Activated B cell treated with CpG ODN at 0.5 μM for 24 hours (primary cell): ENCODE results near the gene TMEM212. TPM values are rescaled to one million over a fixed set of nuclear protein-coding genes. Genes with fewer than 3 reads are reported as not detected.

Source experiments
- ATAC-seq: fragments of 200-7000 bp; cut with Tn5 transposase; one replicate; pipeline ENCODE4 v1.10.0; 2021; ENCODE audit warnings: low read depth, mild to moderate bottlenecking, moderate library complexity
- CTCF ChIA-PET: fragments of 350-600 bp; sonication (Branson Sonifier 250); formaldehyde crosslinking; loops from one replicate; lab custom pipeline; 2021; ENCODE audit warnings: antibody characterized with exemption; lab: Charles Lee
- POLR2A ChIA-PET: fragments of 350-600 bp; sonication (Branson Sonifier 250); formaldehyde crosslinking; loops from one replicate; lab custom pipeline; 2021; ENCODE audit warnings: antibody characterized with exemption; lab: Charles Lee
- DNase-seq: peaks from one replicate; pipeline ENCODE4 v3.0.0; 2022
- H3K27ac Mint-ChIP-seq: one replicate; pipeline ENCODE4 v1.8.0; 2020; ENCODE audit warnings: mixed read lengths
- H3K27me3 Mint-ChIP-seq: one replicate; pipeline ENCODE4 v1.8.0; 2021; ENCODE audit warnings: mixed read lengths
- H3K36me3 Mint-ChIP-seq: one replicate; pipeline ENCODE4 v1.8.0; 2021; ENCODE audit warnings: low read depth, mixed read lengths
- H3K4me1 Mint-ChIP-seq: one replicate; pipeline ENCODE4 v1.8.0; 2021; ENCODE audit warnings: mixed read lengths
- H3K4me3 Mint-ChIP-seq: one replicate; pipeline ENCODE4 v1.8.0; 2020; ENCODE audit warnings: mild to moderate bottlenecking, mixed read lengths
- H3K9me3 Mint-ChIP-seq: one replicate; pipeline ENCODE4 v1.8.0; 2020; ENCODE audit warnings: mixed read lengths
- CTCF ChIP-seq: fragments of 200-600 bp; IDR thresholded peaks from one replicate; pipeline ENCODE4 v1.8.0; 2022; ENCODE audit warnings: antibody characterized with exemption, mild to moderate bottlenecking
- intact Hi-C: fragments of 100-400 bp; cut with micrococcal nuclease; formaldehyde crosslinking; loops from one replicate; pipeline ENCODE4 v1.15.1; 2024
- total RNA-seq: library from RNA; stranded (reverse); gene quantifications from 2 replicates; pipeline ENCODE4 v1.2.3, GENCODE V29; 2022

Gene TMEM212
- total RNA-seq, 1 donor from 2014 or later, result not detected

GRCh38 chr3:171834461-171834801 is 8.7 kb upstream of the TMEM212 start:
- Mint-ChIP-seq H3K4me1 (no peaks in the 10 kb centered on the region), H3K9me3 (no peaks in the 10 kb centered on the region), H3K4me3 (no peak overlapping the region), H3K36me3 (no peaks in the 10 kb centered on the region), H3K27me3 (peaks cover 7% of the 10 kb centered on the region), H3K27ac (no peak overlapping the region)
- POLR2A ChIA-PET, result no interaction called here
- CTCF ChIA-PET, result no interaction called here
- intact Hi-C loops, result no loop called here
- ATAC-seq, result no peak
- no peak for TF ChIP-seq CTCF
- no peak for DNase-seq

GRCh38 chr3:171835116-171835515 is 8.0 kb upstream of the TMEM212 start:
- Mint-ChIP-seq H3K27ac (no peak overlapping the region), H3K27me3 (peaks cover 7% of the 10 kb centered on the region), H3K4me3 (no peak overlapping the region), H3K36me3 (no peaks in the 10 kb centered on the region), H3K9me3 (no peaks in the 10 kb centered on the region), H3K4me1 (no peaks in the 10 kb centered on the region)
- POLR2A ChIA-PET, result no interaction called here
- intact Hi-C loops, result no loop called here
- no peak for TF ChIP-seq CTCF
- CTCF ChIA-PET, result no interaction called here
- no peak for DNase-seq
- ATAC-seq, result no peak

- no peaks in the 10 kb centered on the region for H3K4me1 Mint-ChIP-seq
- intact Hi-C loops, result no loop called here
- no peak for ATAC-seq
- ChIA-PET CTCF (no interaction called here), POLR2A (no interaction called here)
- TF ChIP-seq CTCF, result no peak
- H3K9me3 Mint-ChIP-seq, result no peaks in the 10 kb centered on the region
- H3K27ac Mint-ChIP-seq, result no peak overlapping the region
- DNase-seq, result no peak
- peaks cover 7% of the 10 kb centered on the region for H3K27me3 Mint-ChIP-seq
- H3K4me3 Mint-ChIP-seq, result no peak overlapping the region
- H3K36me3 Mint-ChIP-seq, result no peaks in the 10 kb centered on the region
Observed at GRCh38 chr3:171835613-171836012, 7.5 kb upstream of the TMEM212 start.

GRCh38 chr3:171836855-171837254 is 6.3 kb upstream of the TMEM212 start:
- ChIA-PET CTCF (no interaction called here), POLR2A (no interaction called here)
- Mint-ChIP-seq H3K27me3 (peaks cover 7% of the 10 kb centered on the region), H3K9me3 (no peaks in the 10 kb centered on the region), H3K36me3 (no peaks in the 10 kb centered on the region), H3K27ac (no peak overlapping the region), H3K4me3 (no peak overlapping the region), H3K4me1 (no peaks in the 10 kb centered on the region)
- no peak for DNase-seq
- no peak for TF ChIP-seq CTCF
- intact Hi-C loops, result no loop called here
- no peak for ATAC-seq

GRCh38 chr3:171837698-171838097 is 5.5 kb upstream of the TMEM212 start:
- no peaks in the 10 kb centered on the region for H3K9me3 Mint-ChIP-seq
- no peaks in the 10 kb centered on the region for H3K36me3 Mint-ChIP-seq
- no peak for DNase-seq
- CTCF ChIA-PET, result no interaction called here
- H3K4me3 Mint-ChIP-seq, result no peak overlapping the region
- intact Hi-C loops, result no loop called here
- ATAC-seq, result no peak
- no peaks in the 10 kb centered on the region for H3K4me1 Mint-ChIP-seq
- H3K27ac Mint-ChIP-seq, result no peak overlapping the region
- H3K27me3 Mint-ChIP-seq, result peaks cover 7% of the 10 kb centered on the region
- POLR2A ChIA-PET, result no interaction called here
- TF ChIP-seq CTCF, result no peak
